ENCODE measurements around the gene HOXB7.

The HOXB7 gene

GRCh38 chr17:48612456-48612853 lies 1.6 kb upstream of the HOXB7 start:
- peaks cover 12% of the 10 kb centered on the region for H3K36me3 Mint-ChIP-seq (ENCODE audit: low read depth)
- peak overlapping the region; percentile 94 to 98 (median 94) for H3K4me3 Mint-ChIP-seq
- peak overlapping the region in 2 of 3 experiments; percentile 96 to 98 for H3K27ac Mint-ChIP-seq
- H3K4me1 Mint-ChIP-seq: peaks cover 55% of the 10 kb centered on the region
- no peaks in the 10 kb centered on the region for H3K9me3 Mint-ChIP-seq
- TF ChIP-seq CTCF (IDR thresholded peaks at IDR 0.05; ENCODE audit: unreplicated experiment in 3 of 3): no peak
- H3K27me3 Mint-ChIP-seq (ENCODE audit: low read depth): peaks cover 79% of the 10 kb centered on the region

- peak overlapping the region; percentile 94 to 98 (median 94) for H3K4me3 Mint-ChIP-seq
- no peaks in the 10 kb centered on the region for H3K9me3 Mint-ChIP-seq
- peaks cover 52% of the 10 kb centered on the region for H3K4me1 Mint-ChIP-seq
- H3K27me3 Mint-ChIP-seq (ENCODE audit: low read depth): peaks cover 78% of the 10 kb centered on the region
- no peak for TF ChIP-seq CTCF (IDR thresholded peaks at IDR 0.05; ENCODE audit: unreplicated experiment in 3 of 3)
- H3K27ac Mint-ChIP-seq: peak overlapping the region in 2 of 3 experiments; percentile 98 to 99
- peaks cover 12% of the 10 kb centered on the region for H3K36me3 Mint-ChIP-seq (ENCODE audit: low read depth)
These were observed 1.1 kb upstream of the HOXB7 start for GRCh38 chr17:48611681-48612455.

GRCh38 chr17:48611213-48611612 lies 396 bp upstream of the HOXB7 start:
- H3K27ac Mint-ChIP-seq: peak overlapping the region in 2 of 3 experiments; percentile 98 to 99
- peaks cover 12% of the 10 kb centered on the region for H3K36me3 Mint-ChIP-seq (ENCODE audit: low read depth)
- peaks cover 54% of the 10 kb centered on the region for H3K4me1 Mint-ChIP-seq
- peak overlapping the region; percentile 94 to 98 (median 94) for H3K4me3 Mint-ChIP-seq
- H3K27me3 Mint-ChIP-seq (ENCODE audit: low read depth): peaks cover 77% of the 10 kb centered on the region
- no peaks in the 10 kb centered on the region for H3K9me3 Mint-ChIP-seq
- TF ChIP-seq CTCF (IDR thresholded peaks at IDR 0.05; ENCODE audit: unreplicated experiment in 3 of 3): no peak

GRCh38 chr17:48609759-48610281 lies 997 bp downstream of the HOXB7 start:
- Mint-ChIP-seq H3K27me3 (ENCODE audit: low read depth) (peaks cover 68% of the 10 kb centered on the region), H3K27ac (peak overlapping the region in 2 of 3 experiments; percentile 98 to 99), H3K4me3 (peak overlapping the region; percentile 94 to 98 (median 94)), H3K36me3 (ENCODE audit: low read depth) (peaks cover 12% of the 10 kb centered on the region), H3K4me1 (peaks cover 46% of the 10 kb centered on the region), H3K9me3 (no peaks in the 10 kb centered on the region)
- no peak for TF ChIP-seq CTCF (IDR thresholded peaks at IDR 0.05; ENCODE audit: unreplicated experiment in 3 of 3)

GRCh38 chr17:48609033-48609432 lies 1.8 kb downstream of the HOXB7 start:
- H3K9me3 Mint-ChIP-seq: no peaks in the 10 kb centered on the region
- peaks cover 60% of the 10 kb centered on the region for H3K27me3 Mint-ChIP-seq (ENCODE audit: low read depth)
- no peak for TF ChIP-seq CTCF (IDR thresholded peaks at IDR 0.05; ENCODE audit: unreplicated experiment in 3 of 3)
- peaks cover 45% of the 10 kb centered on the region for H3K4me1 Mint-ChIP-seq
- H3K27ac Mint-ChIP-seq: peak overlapping the region in 2 of 3 experiments; percentile 98 to 99
- peaks cover 12% of the 10 kb centered on the region for H3K36me3 Mint-ChIP-seq (ENCODE audit: low read depth)
- peak overlapping the region; percentile 94 to 98 (median 94) for H3K4me3 Mint-ChIP-seq
